ENCODE measurements around the gene FOXJ1. TPM values are rescaled to one million over a fixed set of nuclear protein-coding genes. Genes with fewer than 3 reads are reported as not detected.

Gene FOXJ1
- total RNA-seq, 4 donors from 2014 or later = not detected

- DNase-seq (ENCODE audit: low spot score in 2 of 2) = no peak
- no peak overlapping the region for H3K27ac ChIP-seq
- H3K4me1 ChIP-seq = no peaks in the 10 kb centered on the region
- WGBS, 2 donors = 60 to 66% methylated on average over 23 of the region's 23 CpGs
- no peak for TF ChIP-seq POLR2A (IDR thresholded peaks at IDR 0.05)
- TF ChIP-seq CTCF (IDR thresholded peaks at IDR 0.05) = no peak
- no peak for TF ChIP-seq EP300 (IDR thresholded peaks at IDR 0.05)
- peaks cover 0 to 99% (median 47%) of the 10 kb centered on the region in 3 donors for H3K36me3 ChIP-seq
- H3K9me3 ChIP-seq = no peaks in the 10 kb centered on the region
- no peaks in the 10 kb centered on the region for H3K27me3 ChIP-seq
- no peak overlapping the region for H3K4me3 ChIP-seq
Measured at GRCh38 chr17:76091526-76092286, 49.3 kb downstream of the FOXJ1 start.

- Histone ChIP-seq H3K4me3 (no peak overlapping the region), H3K36me3 (peaks cover 0 to 99% (median 47%) of the 10 kb centered on the region in 3 donors), H3K27me3 (no peaks in the 10 kb centered on the region), H3K9me3 (no peaks in the 10 kb centered on the region), H3K27ac (no peak overlapping the region), H3K4me1 (no peaks in the 10 kb centered on the region)
- TF ChIP-seq EP300 (IDR thresholded peaks at IDR 0.05) (no peak), CTCF (IDR thresholded peaks at IDR 0.05) (no peak), POLR2A (IDR thresholded peaks at IDR 0.05) (no peak)
- 85 to 90% methylated on average over 11 to 17 of the region's 17 CpGs for WGBS, 2 donors
- no peak for DNase-seq (ENCODE audit: low spot score in 2 of 2)
Measured at GRCh38 chr17:76090517-76091129, 50.4 kb downstream of the FOXJ1 start.

GRCh38 chr17:76089680-76090516, 51.1 kb downstream of the FOXJ1 start:
- WGBS, 2 donors = 89 to 91% methylated on average over 25 to 29 of the region's 32 CpGs
- no peak for DNase-seq (ENCODE audit: low spot score in 2 of 2)
- Histone ChIP-seq H3K9me3 (no peaks in the 10 kb centered on the region), H3K36me3 (peaks cover 0 to 99% (median 55%) of the 10 kb centered on the region in 3 donors), H3K27me3 (no peaks in the 10 kb centered on the region), H3K4me1 (no peaks in the 10 kb centered on the region), H3K27ac (no peak overlapping the region), H3K4me3 (no peak overlapping the region)
- no peak for TF ChIP-seq EP300 (IDR thresholded peaks at IDR 0.05)
- no peak for TF ChIP-seq CTCF (IDR thresholded peaks at IDR 0.05)
- TF ChIP-seq POLR2A (IDR thresholded peaks at IDR 0.05) = no peak

GRCh38 chr17:76088868-76089576, 52.0 kb downstream of the FOXJ1 start:
- Histone ChIP-seq H3K9me3 (no peaks in the 10 kb centered on the region), H3K27ac (no peak overlapping the region), H3K36me3 (peaks cover 0 to 99% (median 52%) of the 10 kb centered on the region in 3 donors), H3K27me3 (no peaks in the 10 kb centered on the region), H3K4me1 (no peaks in the 10 kb centered on the region), H3K4me3 (no peak overlapping the region)
- WGBS, 2 donors = 91% methylated on average over 25 of the region's 25 CpGs
- no peak for DNase-seq (ENCODE audit: low spot score in 2 of 2)
- TF ChIP-seq EP300 (IDR thresholded peaks at IDR 0.05) (no peak), POLR2A (IDR thresholded peaks at IDR 0.05) (no peak), CTCF (IDR thresholded peaks at IDR 0.05) (no peak)

All from tibial nerve (tissue), 4 donors.